Caco-2 (cell line): Measurements from ENCODE around the gene DDX27. TPM values are rescaled to one million over a fixed set of nuclear protein-coding genes. Genes with fewer than 3 reads are reported as not detected.
A peak's percentile ranks its signal among the peaks of the same experiment; 100 is the strongest.

ENCODE experiments used
- BruUV-seq: library from RNA; stranded (reverse); fragments of 400-500 nt; replicated peaks from 2 replicates; lab custom pipeline; 2021; lab: Mats Ljungman, UMichigan
- CTCF ChIA-PET: fragments of 300-600 bp; sonication (Branson Sonifier 250); formaldehyde crosslinking; loops from one replicate; lab custom pipeline; 2022; ENCODE audit warnings: antibody characterized with exemption; lab: Charles Lee
- POLR2A ChIA-PET: fragments of 300-600 bp; sonication (Branson Sonifier 250); formaldehyde crosslinking; loops from one replicate; lab custom pipeline; 2022; ENCODE audit warnings: antibody characterized with exemption; lab: Charles Lee
- DNase-seq, 2 experiments: peaks; one replicate each; pipeline versions ENCODE4 v3.0.0 to v3.0.0-alpha.2; 2020 to 2022
- H3K27me3 ChIP-seq: replicated peaks from 2 replicates; pipeline ENCODE4 v1.6.0; 2011; ENCODE audit warnings: low read length; ENCODE audit not compliant: control insufficient read depth, insufficient read depth
- H3K36me3 ChIP-seq: 2 replicates; pipeline ENCODE4 v1.5.1; 2011; ENCODE audit warnings: low read length; ENCODE audit not compliant: control insufficient read depth, insufficient read depth
- H3K4me1 ChIP-seq: fragments of 250-450 bp; sonication (Bioruptor Pico); 2 replicates; pipeline ENCODE4 v1.5.1; 2020; ENCODE audit warnings: mild to moderate bottlenecking
- H3K4me3 ChIP-seq: 2 replicates; pipeline ENCODE4 v1.5.1; 2011; ENCODE audit warnings: low read depth, mild to moderate bottlenecking, control low read depth, low read length
- H3K9me3 ChIP-seq: fragments of 250-450 bp; sonication (Bioruptor Pico); 2 replicates; pipeline ENCODE4 v1.5.1; 2020; ENCODE audit warnings: mild to moderate bottlenecking, moderate library complexity
- H3K27ac Mint-ChIP-seq: one replicate; pipeline ENCODE4 v1.8.0; 2022; ENCODE audit warnings: mixed read lengths; ENCODE audit not compliant: unreplicated experiment
- H3K27me3 Mint-ChIP-seq: one replicate; pipeline ENCODE4 v1.8.0; 2022; ENCODE audit warnings: mixed read lengths; ENCODE audit not compliant: insufficient read depth, unreplicated experiment
- H3K36me3 Mint-ChIP-seq: one replicate; pipeline ENCODE4 v1.8.0; 2022; ENCODE audit warnings: mild to moderate bottlenecking, mixed read lengths; ENCODE audit not compliant: insufficient read depth, unreplicated experiment
- H3K4me1 Mint-ChIP-seq: one replicate; pipeline ENCODE4 v1.8.0; 2022; ENCODE audit warnings: low read depth, mixed read lengths; ENCODE audit not compliant: unreplicated experiment
- H3K4me3 Mint-ChIP-seq: one replicate; pipeline ENCODE4 v1.8.0; 2022; ENCODE audit warnings: mild to moderate bottlenecking, moderate library complexity, mixed read lengths; ENCODE audit not compliant: unreplicated experiment
- H3K9me3 Mint-ChIP-seq: one replicate; pipeline ENCODE4 v1.8.0; 2022; ENCODE audit warnings: mixed read lengths; ENCODE audit not compliant: unreplicated experiment
- intact Hi-C: fragments of 100-400 bp; cut with micrococcal nuclease; formaldehyde crosslinking; loops from one replicate; pipeline ENCODE4 v1.10.0; 2022; ENCODE audit not compliant: unreplicated experiment
- total RNA-seq: library from RNA; stranded (reverse); gene quantifications from 2 replicates; pipeline ENCODE4 v1.2.3, GENCODE V29; 2022
- TF ChIP-seq, protein P1 (sequence below), 2 experiments: fragments of 200-600 bp in 1 of 2; IDR thresholded peaks; 1 replicate in 1 of 2; 2 replicates in 1 of 2; pipeline versions ENCODE4 v1.5.1 to v1.8.0; 2011 to 2022; ENCODE audit warnings: antibody characterized with exemption in 1 of 2, control low read depth in 1 of 2, inconsistent platforms in 1 of 2, low read depth in 1 of 2, low read length in 1 of 2, mild to moderate bottlenecking in 1 of 2, moderate library complexity in 1 of 2; ENCODE audit not compliant: insufficient read depth in 1 of 2, severe bottlenecking in 1 of 2, unreplicated experiment in 1 of 2

Gene DDX27
- total RNA-seq, 1 experiment from 2014 or later: 148 TPM

DNA sequence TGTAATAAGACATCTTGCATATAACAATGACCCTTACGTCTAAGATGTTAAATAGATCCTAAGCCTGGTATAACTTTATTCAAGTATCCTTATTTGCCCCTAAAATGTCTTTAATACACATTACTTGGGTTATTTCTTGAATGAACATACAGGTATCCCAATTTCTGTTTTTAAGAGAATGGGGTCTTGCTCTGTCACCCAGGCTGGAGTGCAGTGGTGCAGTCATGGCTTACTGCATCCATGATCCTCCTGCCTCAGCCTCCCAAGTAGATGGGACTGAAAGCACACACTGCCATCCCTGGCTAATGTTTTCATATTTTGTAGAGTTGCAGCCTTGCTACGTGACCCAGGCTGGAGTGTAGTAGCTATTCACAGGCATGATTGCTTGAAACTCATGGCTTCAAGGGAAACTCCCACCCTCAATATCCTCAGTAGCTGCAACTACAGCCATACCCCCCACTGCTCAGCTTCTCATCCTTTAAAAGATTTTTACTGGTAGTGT, 69.1 kb downstream of the DDX27 start:
- peaks cover 100% of the 10 kb centered on the region for H3K36me3 Mint-ChIP-seq
- BruUV-seq: no TSS peak
- ChIA-PET CTCF (interaction anchor here (0.5 to 3.0 kb wide), 11 partner anchors 11 to 320 kb away, joined by 3 to 24 read pairs (median 4); no protein-coding TSS in a partner anchor), POLR2A (interaction anchor here (0.8 to 2.4 kb wide), 7 partner anchors 10 to 42 kb away, joined by 3 to 45 read pairs (median 6); partner anchors contain the start of gene ZNFX1)
- peaks cover 52% of the 10 kb centered on the region for H3K9me3 Mint-ChIP-seq
- peaks cover 79% of the 10 kb centered on the region for H3K4me1 Mint-ChIP-seq
- intact Hi-C loops: no loop called here
- Histone ChIP-seq H3K36me3 (peaks cover 53% of the 10 kb centered on the region), H3K4me3 (no peak overlapping the region), H3K4me1 (peaks cover 64% of the 10 kb centered on the region), H3K9me3 (peaks cover 36% of the 10 kb centered on the region), H3K27me3 (no peaks in the 10 kb centered on the region)
- H3K27me3 Mint-ChIP-seq: no peaks in the 10 kb centered on the region
- TF ChIP-seq, protein P1, sequence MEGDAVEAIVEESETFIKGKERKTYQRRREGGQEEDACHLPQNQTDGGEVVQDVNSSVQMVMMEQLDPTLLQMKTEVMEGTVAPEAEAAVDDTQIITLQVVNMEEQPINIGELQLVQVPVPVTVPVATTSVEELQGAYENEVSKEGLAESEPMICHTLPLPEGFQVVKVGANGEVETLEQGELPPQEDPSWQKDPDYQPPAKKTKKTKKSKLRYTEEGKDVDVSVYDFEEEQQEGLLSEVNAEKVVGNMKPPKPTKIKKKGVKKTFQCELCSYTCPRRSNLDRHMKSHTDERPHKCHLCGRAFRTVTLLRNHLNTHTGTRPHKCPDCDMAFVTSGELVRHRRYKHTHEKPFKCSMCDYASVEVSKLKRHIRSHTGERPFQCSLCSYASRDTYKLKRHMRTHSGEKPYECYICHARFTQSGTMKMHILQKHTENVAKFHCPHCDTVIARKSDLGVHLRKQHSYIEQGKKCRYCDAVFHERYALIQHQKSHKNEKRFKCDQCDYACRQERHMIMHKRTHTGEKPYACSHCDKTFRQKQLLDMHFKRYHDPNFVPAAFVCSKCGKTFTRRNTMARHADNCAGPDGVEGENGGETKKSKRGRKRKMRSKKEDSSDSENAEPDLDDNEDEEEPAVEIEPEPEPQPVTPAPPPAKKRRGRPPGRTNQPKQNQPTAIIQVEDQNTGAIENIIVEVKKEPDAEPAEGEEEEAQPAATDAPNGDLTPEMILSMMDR (IDR thresholded peaks at IDR 0.05; ENCODE audit: insufficient read depth in 1 of 2, low read depth in 1 of 2, low read length in 1 of 2, severe bottlenecking in 1 of 2, unreplicated experiment in 1 of 2): no peak
- no peak for DNase-seq
- peak overlapping the region; percentile 79 for H3K27ac Mint-ChIP-seq
- peak overlapping the region; percentile 81 for H3K4me3 Mint-ChIP-seq

DNA sequence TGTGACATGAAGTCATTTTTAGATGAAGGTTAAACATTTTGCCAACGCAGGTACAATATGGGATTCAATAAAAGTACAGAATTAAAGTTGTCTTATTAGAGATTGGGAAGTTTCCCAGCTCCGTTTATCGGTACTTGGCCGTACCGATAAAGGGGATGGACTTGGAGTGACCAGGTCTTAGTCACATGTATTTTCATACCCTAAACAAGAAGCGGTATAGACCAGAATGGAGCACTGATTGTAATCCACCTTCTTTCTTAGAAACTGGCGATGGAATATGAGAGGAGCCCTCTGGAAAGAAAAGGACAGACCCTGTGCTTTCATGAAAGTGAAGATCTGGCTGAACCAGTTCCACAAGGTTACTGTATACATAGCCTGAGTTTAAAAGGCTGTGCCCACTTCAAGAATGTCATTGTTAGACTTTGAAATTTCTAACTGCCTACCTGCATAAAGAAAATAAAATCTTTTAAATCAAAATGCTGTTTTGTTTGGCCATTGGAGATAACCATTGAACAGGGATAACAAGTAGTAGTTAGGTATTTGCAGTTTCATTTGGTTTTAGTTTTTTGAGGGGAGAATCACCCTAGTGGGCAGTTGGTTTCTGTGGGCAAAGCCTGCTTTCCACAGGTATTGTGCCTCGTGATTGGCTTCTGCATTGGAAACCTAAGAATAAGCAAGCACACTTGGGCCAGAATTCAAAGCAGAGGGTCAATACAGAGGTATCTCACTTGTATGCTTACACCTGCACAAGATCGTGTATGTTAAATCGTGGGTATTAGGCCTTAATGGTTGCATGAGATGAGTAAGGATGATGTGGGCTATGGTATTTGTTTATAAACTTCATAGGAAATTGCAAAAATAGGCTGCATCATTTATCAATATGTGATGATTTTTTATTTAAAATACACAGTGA, 69.8 kb downstream of the DDX27 start:
- peak overlapping the region; percentile 81 for H3K4me3 Mint-ChIP-seq
- CTCF ChIA-PET: interaction anchor here (0.5 to 3.0 kb wide), 5 partner anchors 12 to 43 kb away, joined by 4 to 24 read pairs (median 9); no protein-coding TSS in a partner anchor
- peak; percentile 72 to 85 for DNase-seq
- Histone ChIP-seq H3K9me3 (peaks cover 29% of the 10 kb centered on the region), H3K4me1 (peaks cover 56% of the 10 kb centered on the region), H3K36me3 (peaks cover 46% of the 10 kb centered on the region), H3K4me3 (no peak overlapping the region), H3K27me3 (no peaks in the 10 kb centered on the region)
- BruUV-seq: no TSS peak
- TF ChIP-seq, protein P1 (IDR thresholded peaks at IDR 0.05; ENCODE audit: insufficient read depth in 1 of 2, low read depth in 1 of 2, low read length in 1 of 2, severe bottlenecking in 1 of 2, unreplicated experiment in 1 of 2): no peak
- H3K27me3 Mint-ChIP-seq: no peaks in the 10 kb centered on the region
- peak overlapping the region; percentile 79 for H3K27ac Mint-ChIP-seq
- peaks cover 99% of the 10 kb centered on the region for H3K36me3 Mint-ChIP-seq
- intact Hi-C loops: no loop called here
- POLR2A ChIA-PET: interaction anchor here (0.6 to 2.4 kb wide), 6 partner anchors 11 to 32 kb away, joined by 3 to 45 read pairs (median 6); partner anchors contain the start of gene ZNFX1
- peaks cover 45% of the 10 kb centered on the region for H3K9me3 Mint-ChIP-seq
- peaks cover 72% of the 10 kb centered on the region for H3K4me1 Mint-ChIP-seq

DNA sequence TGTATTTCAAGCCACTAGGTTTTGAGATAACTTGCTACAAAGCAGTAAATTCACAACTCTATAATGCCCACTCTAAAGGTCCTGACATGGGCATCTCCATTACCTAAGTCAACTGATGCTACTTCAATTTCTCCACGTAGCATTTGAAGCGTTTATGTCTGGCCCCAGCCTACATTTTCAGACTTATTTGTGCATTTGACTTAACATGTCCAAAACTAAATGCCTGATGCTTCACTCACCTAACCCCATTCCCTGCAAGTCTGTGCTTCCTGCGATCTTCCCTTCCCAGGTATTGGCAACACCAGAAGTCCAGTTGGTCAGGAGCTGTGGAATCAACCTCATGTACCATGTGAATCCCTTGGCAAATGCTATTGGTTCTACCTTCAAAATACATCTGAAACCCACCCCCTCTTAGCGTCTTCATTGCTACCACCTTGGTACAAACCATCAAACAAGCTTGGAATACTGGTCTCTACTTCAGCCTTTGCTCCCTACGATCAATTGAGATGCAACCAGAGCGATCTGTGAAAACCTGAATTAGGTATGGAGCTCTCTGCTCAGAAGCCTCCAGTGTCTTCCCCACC, 71.5 kb downstream of the DDX27 start:
- Mint-ChIP-seq H3K4me1 (peaks cover 55% of the 10 kb centered on the region), H3K27me3 (no peaks in the 10 kb centered on the region), H3K27ac (peak overlapping the region; percentile 79), H3K4me3 (peak overlapping the region; percentile 16), H3K36me3 (peaks cover 97% of the 10 kb centered on the region), H3K9me3 (peaks cover 28% of the 10 kb centered on the region)
- intact Hi-C loops: loop anchor here (2.0 kb wide), 1 partner anchor 30 kb away; no protein-coding TSS in a partner anchor
- POLR2A ChIA-PET: interaction anchor here (0.6 kb wide), 1 partner anchor 30 kb away, joined by 4 read pairs; no protein-coding TSS in a partner anchor
- CTCF ChIA-PET: interaction anchor here (1.1 kb wide), 1 partner anchor 30 kb away, joined by 4 read pairs; no protein-coding TSS in a partner anchor
- peaks cover 14% of the 10 kb centered on the region for H3K9me3 ChIP-seq
- BruUV-seq: no TSS peak
- H3K4me1 ChIP-seq: peaks cover 42% of the 10 kb centered on the region
- no peak overlapping the region for H3K4me3 ChIP-seq
- H3K27me3 ChIP-seq: no peaks in the 10 kb centered on the region
- no peak for DNase-seq
- peaks cover 32% of the 10 kb centered on the region for H3K36me3 ChIP-seq
- TF ChIP-seq, protein P1 (IDR thresholded peaks at IDR 0.05; ENCODE audit: insufficient read depth in 1 of 2, low read depth in 1 of 2, low read length in 1 of 2, severe bottlenecking in 1 of 2, unreplicated experiment in 1 of 2): no peak
